GM23338 (cell line): Measurements from ENCODE around the gene MICAL3. TPM values are rescaled to one million over a fixed set of nuclear protein-coding genes. Genes with fewer than 3 reads are reported as not detected.

Experiments
- ATAC-seq: fragments of 200-7000 bp; cut with Tn5 transposase; 3 replicates; pipeline ENCODE4 v1.9.1; 2020
- DNase-seq: peaks from one replicate; pipeline ENCODE4 v3.0.0-alpha.2; 2015; ENCODE audit warnings: low spot score
- H2AFZ ChIP-seq: fragments of 200-600 bp; sonication (generic); 2 replicates; pipeline ENCODE4 v1.8.0; 2016; ENCODE audit warnings: antibody characterized with exemption, mild to moderate bottlenecking, moderate library complexity
- H3F3A ChIP-seq: fragments of 200-600 bp; sonication (generic); replicated peaks from 2 replicates; pipeline ENCODE4 v1.8.0; 2017; ENCODE audit warnings: antibody characterized with exemption, mixed run types, low read depth
- H3K27ac ChIP-seq: fragments of 200-600 bp; sonication (generic); 2 replicates; pipeline ENCODE4 v1.6.1; 2016; ENCODE audit warnings: low read depth
- H3K27me3 ChIP-seq: fragments of 200-600 bp; sonication (generic); 2 replicates; pipeline ENCODE4 v1.8.0; 2016; ENCODE audit warnings: mild to moderate bottlenecking, mixed run types, moderate library complexity; ENCODE audit not compliant: insufficient read depth
- H3K36me3 ChIP-seq: fragments of 200-600 bp; sonication (generic); 2 replicates; pipeline ENCODE4 v1.8.0; 2016; ENCODE audit warnings: mild to moderate bottlenecking; ENCODE audit not compliant: insufficient read depth
- H3K4me1 ChIP-seq: fragments of 200-600 bp; sonication (generic); 2 replicates; pipeline ENCODE4 v1.8.0; 2016; ENCODE audit warnings: mild to moderate bottlenecking, moderate library complexity; ENCODE audit not compliant: insufficient read depth
- H3K4me2 ChIP-seq: fragments of 200-600 bp; sonication (generic); 2 replicates; pipeline ENCODE4 v1.7.1; 2017; ENCODE audit warnings: mixed run types
- H3K4me3 ChIP-seq: fragments of 200-600 bp; sonication (generic); 2 replicates; pipeline ENCODE4 v1.6.1; 2016; ENCODE audit warnings: mixed run types
- H3K79me2 ChIP-seq: fragments of 200-600 bp; sonication (generic); replicated peaks from 2 replicates; pipeline ENCODE4 v1.8.0; 2017; ENCODE audit warnings: mild to moderate bottlenecking; ENCODE audit not compliant: insufficient read depth
- H3K9me2 ChIP-seq: fragments of 200-600 bp; sonication (generic); 2 replicates; pipeline ENCODE4 v1.8.0; 2017; ENCODE audit not compliant: insufficient read depth
- H4K20me1 ChIP-seq: fragments of 200-600 bp; sonication (generic); replicated peaks from 2 replicates; pipeline ENCODE4 v1.8.0; 2017; ENCODE audit warnings: mild to moderate bottlenecking; ENCODE audit not compliant: insufficient read depth
- H3K27ac Mint-ChIP-seq: 2 replicates; pipeline ENCODE4 v1.8.0; 2020; ENCODE audit warnings: inconsistent platforms, mild to moderate bottlenecking, moderate library complexity, mixed read lengths
- H3K27me3 Mint-ChIP-seq: 3 replicates; pipeline ENCODE4 v1.8.0; 2022; ENCODE audit warnings: low read depth, mild to moderate bottlenecking, moderate library complexity, mixed read lengths, inconsistent platforms; ENCODE audit not compliant: insufficient read depth, poor library complexity
- H3K36me3 Mint-ChIP-seq: 3 replicates; pipeline ENCODE4 v1.8.0; 2021; ENCODE audit warnings: low read depth, mild to moderate bottlenecking, inconsistent platforms, moderate library complexity, mixed read lengths
- H3K4me1 Mint-ChIP-seq: 3 replicates; pipeline ENCODE4 v1.8.0; 2020; ENCODE audit warnings: mild to moderate bottlenecking, inconsistent platforms, mixed read lengths
- H3K4me3 Mint-ChIP-seq: 3 replicates; pipeline ENCODE4 v1.8.0; 2021; ENCODE audit warnings: moderate library complexity, mild to moderate bottlenecking, inconsistent platforms, mixed read lengths
- H3K9me3 Mint-ChIP-seq: 3 replicates; pipeline ENCODE4 v1.8.0; 2020; ENCODE audit warnings: moderate library complexity, mild to moderate bottlenecking, inconsistent platforms, mixed read lengths
- CREB1 ChIP-seq: fragments of 250-450 bp; sonication (Bioruptor Pico); IDR thresholded peaks from 2 replicates; pipeline ENCODE4 v1.5.0; 2020; ENCODE audit warnings: low read depth, mild to moderate bottlenecking, moderate library complexity
- EZH2 ChIP-seq: fragments of 200-600 bp; sonication (generic); IDR thresholded peaks from one replicate; pipeline ENCODE4 v1.8.0; 2017; ENCODE audit warnings: antibody characterized with exemption, mild to moderate bottlenecking, low read depth; ENCODE audit not compliant: unreplicated experiment
- NANOG ChIP-seq: IDR thresholded peaks from 2 replicates; pipeline ENCODE4 v1.6.1; 2016; ENCODE audit warnings: antibody characterized with exemption, borderline replicate concordance
- POLR2AphosphoS5 ChIP-seq: IDR thresholded peaks from 2 replicates; pipeline ENCODE4 v1.6.1; 2016; ENCODE audit warnings: antibody characterized with exemption, low read depth
- STAT1 ChIP-seq: IDR thresholded peaks from one replicate; pipeline ENCODE4 v1.6.1; 2016; ENCODE audit warnings: antibody characterized with exemption; ENCODE audit not compliant: unreplicated experiment
- ZNF114 ChIP-seq: fragments of 250-450 bp; sonication (Bioruptor Pico); IDR thresholded peaks from 2 replicates; pipeline ENCODE4 v1.5.0; 2020; ENCODE audit warnings: mild to moderate bottlenecking, moderate library complexity
- polyA plus RNA-seq: library from polyadenylated mRNA; unstranded; fragments of >200 nt; fragmentation: Nextera tagmentation; extraction: Ambion mirVana; gene quantifications from 2 replicates; pipeline ENCODE4 v1.2.1, GENCODE V29; 2016
- total RNA-seq: library from RNA; depleted of rRNA; stranded (reverse); fragments of >200 nt; shearing (Covaris generic); gene quantifications from 2 replicates; pipeline ENCODE4 v1.2.3, GENCODE V29; 2014
- TF ChIP-seq, protein P1 (sequence below): fragments of 250-450 bp; sonication (Bioruptor Pico); IDR thresholded peaks from 2 replicates; pipeline ENCODE4 v1.5.0; 2020; ENCODE audit warnings: mild to moderate bottlenecking, moderate library complexity
- TF ChIP-seq, protein P2 (sequence below): IDR thresholded peaks from 2 replicates; pipeline ENCODE4 v1.6.1; 2016; ENCODE audit warnings: antibody characterized with exemption

The MICAL3 gene
- total and polyA plus RNA-seq, 2 experiments from 2014 or later: 10.1 to 33.9 TPM

DNA sequence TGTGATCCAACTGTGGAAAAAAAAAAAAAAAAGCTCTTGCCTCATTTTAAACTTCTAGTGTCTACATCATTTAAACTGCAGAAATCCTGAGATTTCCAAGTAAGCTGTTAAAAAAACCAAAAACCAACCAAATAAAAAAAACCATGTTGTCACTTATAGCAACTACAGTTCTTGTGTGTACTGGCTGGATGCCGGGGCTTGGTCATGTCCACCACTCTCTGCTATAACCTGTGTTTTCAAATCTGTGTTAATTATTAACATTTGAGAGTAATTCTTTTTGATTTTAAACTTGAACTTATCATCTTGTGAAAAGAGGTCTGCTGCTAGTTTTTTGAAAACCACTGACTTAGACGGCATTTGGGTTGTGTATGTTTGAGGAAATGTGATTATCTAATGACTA is 217.9 kb downstream of the MICAL3 start:
- no peaks in the 10 kb centered on the region for H3K9me3 Mint-ChIP-seq
- Histone ChIP-seq H3F3A (0 out of 2 replicates have a peak, but pooled peaks cover 3% of the 10 kb centered on the region), H2AFZ (no peak overlapping the region), H4K20me1 (no peaks in the 10 kb centered on the region), H3K4me3 (no peak overlapping the region), H3K4me1 (no peaks in the 10 kb centered on the region), H3K9me2 (no peaks in the 10 kb centered on the region), H3K36me3 (peaks cover 5% of the 10 kb centered on the region; the same call in 1 of the 2 replicates), H3K79me2 (no peaks in the 10 kb centered on the region), H3K4me2 (no peak overlapping the region), H3K27ac (no peak overlapping the region), H3K27me3 (no peaks in the 10 kb centered on the region)
- no peak for ATAC-seq
- peaks cover 4% of the 10 kb centered on the region for H3K27me3 Mint-ChIP-seq
- H3K36me3 Mint-ChIP-seq: peaks cover 7% of the 10 kb centered on the region
- H3K4me1 Mint-ChIP-seq: peaks cover 9% of the 10 kb centered on the region; the same call in 2 of the 3 replicates
- no peak for TF ChIP-seq STAT1
- TF ChIP-seq ZNF114: no peak
- TF ChIP-seq NANOG: no peak
- TF ChIP-seq, protein P1, sequence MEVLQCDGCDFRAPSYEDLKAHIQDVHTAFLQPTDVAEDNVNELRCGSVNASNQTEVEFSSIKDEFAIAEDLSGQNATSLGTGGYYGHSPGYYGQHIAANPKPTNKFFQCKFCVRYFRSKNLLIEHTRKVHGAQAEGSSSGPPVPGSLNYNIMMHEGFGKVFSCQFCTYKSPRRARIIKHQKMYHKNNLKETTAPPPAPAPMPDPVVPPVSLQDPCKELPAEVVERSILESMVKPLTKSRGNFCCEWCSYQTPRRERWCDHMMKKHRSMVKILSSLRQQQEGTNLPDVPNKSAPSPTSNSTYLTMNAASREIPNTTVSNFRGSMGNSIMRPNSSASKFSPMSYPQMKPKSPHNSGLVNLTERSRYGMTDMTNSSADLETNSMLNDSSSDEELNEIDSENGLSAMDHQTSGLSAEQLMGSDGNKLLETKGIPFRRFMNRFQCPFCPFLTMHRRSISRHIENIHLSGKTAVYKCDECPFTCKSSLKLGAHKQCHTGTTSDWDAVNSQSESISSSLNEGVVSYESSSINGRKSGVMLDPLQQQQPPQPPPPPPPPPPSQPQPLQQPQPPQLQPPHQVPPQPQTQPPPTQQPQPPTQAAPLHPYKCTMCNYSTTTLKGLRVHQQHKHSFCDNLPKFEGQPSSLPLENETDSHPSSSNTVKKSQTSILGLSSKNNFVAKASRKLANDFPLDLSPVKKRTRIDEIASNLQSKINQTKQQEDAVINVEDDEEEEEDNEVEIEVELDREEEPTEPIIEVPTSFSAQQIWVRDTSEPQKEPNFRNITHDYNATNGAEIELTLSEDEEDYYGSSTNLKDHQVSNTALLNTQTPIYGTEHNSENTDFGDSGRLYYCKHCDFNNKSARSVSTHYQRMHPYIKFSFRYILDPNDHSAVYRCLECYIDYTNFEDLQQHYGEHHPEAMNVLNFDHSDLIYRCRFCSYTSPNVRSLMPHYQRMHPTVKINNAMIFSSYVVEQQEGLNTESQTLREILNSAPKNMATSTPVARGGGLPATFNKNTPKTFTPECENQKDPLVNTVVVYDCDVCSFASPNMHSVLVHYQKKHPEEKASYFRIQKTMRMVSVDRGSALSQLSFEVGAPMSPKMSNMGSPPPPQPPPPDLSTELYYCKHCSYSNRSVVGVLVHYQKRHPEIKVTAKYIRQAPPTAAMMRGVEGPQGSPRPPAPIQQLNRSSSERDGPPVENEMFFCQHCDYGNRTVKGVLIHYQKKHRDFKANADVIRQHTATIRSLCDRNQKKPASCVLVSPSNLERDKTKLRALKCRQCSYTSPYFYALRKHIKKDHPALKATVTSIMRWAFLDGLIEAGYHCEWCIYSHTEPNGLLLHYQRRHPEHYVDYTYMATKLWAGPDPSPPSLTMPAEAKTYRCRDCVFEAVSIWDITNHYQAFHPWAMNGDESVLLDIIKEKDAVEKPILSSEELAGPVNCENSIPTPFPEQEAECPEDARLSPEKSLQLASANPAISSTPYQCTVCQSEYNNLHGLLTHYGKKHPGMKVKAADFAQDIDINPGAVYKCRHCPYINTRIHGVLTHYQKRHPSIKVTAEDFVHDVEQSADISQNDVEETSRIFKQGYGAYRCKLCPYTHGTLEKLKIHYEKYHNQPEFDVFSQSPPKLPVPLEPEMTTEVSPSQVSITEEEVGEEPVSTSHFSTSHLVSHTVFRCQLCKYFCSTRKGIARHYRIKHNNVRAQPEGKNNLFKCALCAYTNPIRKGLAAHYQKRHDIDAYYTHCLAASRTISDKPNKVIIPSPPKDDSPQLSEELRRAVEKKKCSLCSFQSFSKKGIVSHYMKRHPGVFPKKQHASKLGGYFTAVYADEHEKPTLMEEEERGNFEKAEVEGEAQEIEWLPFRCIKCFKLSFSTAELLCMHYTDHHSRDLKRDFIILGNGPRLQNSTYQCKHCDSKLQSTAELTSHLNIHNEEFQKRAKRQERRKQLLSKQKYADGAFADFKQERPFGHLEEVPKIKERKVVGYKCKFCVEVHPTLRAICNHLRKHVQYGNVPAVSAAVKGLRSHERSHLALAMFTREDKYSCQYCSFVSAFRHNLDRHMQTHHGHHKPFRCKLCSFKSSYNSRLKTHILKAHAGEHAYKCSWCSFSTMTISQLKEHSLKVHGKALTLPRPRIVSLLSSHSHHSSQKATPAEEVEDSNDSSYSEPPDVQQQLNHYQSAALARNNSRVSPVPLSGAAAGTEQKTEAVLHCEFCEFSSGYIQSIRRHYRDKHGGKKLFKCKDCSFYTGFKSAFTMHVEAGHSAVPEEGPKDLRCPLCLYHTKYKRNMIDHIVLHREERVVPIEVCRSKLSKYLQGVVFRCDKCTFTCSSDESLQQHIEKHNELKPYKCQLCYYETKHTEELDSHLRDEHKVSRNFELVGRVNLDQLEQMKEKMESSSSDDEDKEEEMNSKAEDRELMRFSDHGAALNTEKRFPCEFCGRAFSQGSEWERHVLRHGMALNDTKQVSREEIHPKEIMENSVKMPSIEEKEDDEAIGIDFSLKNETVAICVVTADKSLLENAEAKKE (CRISPR knock-in tag): no peak
- no peak for TF ChIP-seq EZH2
- TF ChIP-seq, protein P2, sequence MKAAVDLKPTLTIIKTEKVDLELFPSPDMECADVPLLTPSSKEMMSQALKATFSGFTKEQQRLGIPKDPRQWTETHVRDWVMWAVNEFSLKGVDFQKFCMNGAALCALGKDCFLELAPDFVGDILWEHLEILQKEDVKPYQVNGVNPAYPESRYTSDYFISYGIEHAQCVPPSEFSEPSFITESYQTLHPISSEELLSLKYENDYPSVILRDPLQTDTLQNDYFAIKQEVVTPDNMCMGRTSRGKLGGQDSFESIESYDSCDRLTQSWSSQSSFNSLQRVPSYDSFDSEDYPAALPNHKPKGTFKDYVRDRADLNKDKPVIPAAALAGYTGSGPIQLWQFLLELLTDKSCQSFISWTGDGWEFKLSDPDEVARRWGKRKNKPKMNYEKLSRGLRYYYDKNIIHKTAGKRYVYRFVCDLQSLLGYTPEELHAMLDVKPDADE: no peak
- no peak for TF ChIP-seq POLR2AphosphoS5
- no peak for TF ChIP-seq CREB1 (CRISPR knock-in tag)
- H3K4me3 Mint-ChIP-seq: no peak overlapping the region
- no peak overlapping the region for H3K27ac Mint-ChIP-seq
- no peak for DNase-seq
